ENCODE measurements around the gene ARL15. TPM values are rescaled to one million over a fixed set of nuclear protein-coding genes. Genes with fewer than 3 reads are reported as not detected.

Gene ARL15
- total RNA-seq, 4 donors from 2014 or later: 19.9 to 57.0 (median 36.9) TPM

DNA sequence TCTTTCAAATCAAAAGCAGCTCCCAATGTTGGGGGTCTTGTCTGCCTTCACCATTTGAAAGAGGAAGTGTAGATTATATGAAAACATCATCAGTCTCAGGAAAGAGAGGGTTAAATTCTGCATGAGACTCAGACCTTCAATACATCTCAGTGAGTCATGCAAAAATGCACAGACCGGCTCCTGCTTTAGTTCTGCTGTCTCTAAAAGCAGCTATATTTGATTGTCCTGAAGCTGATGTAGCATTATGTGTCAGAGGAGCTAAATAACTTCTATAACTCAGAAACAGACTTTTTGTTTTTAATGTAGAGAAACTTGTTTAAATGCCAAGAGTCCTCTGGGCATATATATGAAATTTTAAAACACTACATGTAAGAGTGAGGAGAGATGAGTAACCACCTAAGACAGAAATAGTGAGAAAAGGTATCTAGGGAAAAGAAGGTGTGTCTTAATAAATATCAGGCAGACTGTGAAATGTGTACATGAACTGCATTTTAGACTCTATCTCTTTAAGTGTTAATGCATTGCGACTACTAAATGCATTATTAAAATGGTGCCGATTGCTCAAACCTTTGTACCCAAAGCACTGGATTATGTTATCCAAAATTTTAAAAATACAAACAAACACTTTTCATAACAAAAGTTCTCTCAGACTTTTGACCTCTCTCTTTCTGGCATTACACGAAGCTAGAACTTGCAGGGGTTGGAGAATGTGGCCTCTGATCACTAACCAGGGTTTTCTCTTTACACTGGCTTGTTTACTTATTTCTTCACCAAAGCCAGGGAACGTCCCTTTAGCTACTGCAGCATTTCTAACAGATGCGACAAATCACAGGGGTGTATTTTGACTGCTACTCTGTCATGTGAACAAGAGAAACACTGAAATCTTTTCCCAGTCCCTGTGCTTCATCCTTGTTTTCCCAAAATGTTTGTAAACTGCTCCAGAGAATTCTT lies 302.3 kb downstream of the ARL15 start:
- 51% methylated on average over 6 of the region's 6 CpGs for WGBS
- H3K4me3 ChIP-seq: no peak overlapping the region
- TF ChIP-seq POLR2A (IDR thresholded peaks at IDR 0.05): no peak
- H3K27me3 ChIP-seq: no peaks in the 10 kb centered on the region
- H3K9me3 ChIP-seq: no peaks in the 10 kb centered on the region
- H3K4me1 ChIP-seq: peaks cover 7% of the 10 kb centered on the region
- H3K36me3 ChIP-seq: no peaks in the 10 kb centered on the region
- DNase-seq (ENCODE audit: low spot score in 2 of 2): no peak
- no peak overlapping the region for H3K27ac ChIP-seq

DNA sequence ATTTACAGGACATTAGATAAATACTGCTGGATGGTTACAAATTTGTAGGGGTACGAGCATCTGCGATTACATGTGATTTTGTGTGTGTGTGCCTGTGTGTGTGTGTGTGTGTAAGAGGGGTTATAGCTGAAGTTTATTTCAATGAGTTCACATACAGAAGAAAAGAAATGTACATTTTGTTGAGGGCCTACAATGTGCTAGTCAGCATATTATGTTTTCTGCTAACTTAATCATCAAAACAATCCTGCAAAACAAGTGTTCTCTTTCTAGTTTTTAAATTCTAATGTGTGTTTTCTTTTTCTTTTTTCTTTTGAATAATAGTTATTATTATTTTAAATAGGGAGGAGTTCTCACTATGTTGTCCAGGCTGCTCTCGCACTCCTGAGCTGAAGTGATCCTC lies 305.7 kb downstream of the ARL15 start:
- DNase-seq (ENCODE audit: low spot score in 2 of 2): no peak
- TF ChIP-seq, protein P1, sequence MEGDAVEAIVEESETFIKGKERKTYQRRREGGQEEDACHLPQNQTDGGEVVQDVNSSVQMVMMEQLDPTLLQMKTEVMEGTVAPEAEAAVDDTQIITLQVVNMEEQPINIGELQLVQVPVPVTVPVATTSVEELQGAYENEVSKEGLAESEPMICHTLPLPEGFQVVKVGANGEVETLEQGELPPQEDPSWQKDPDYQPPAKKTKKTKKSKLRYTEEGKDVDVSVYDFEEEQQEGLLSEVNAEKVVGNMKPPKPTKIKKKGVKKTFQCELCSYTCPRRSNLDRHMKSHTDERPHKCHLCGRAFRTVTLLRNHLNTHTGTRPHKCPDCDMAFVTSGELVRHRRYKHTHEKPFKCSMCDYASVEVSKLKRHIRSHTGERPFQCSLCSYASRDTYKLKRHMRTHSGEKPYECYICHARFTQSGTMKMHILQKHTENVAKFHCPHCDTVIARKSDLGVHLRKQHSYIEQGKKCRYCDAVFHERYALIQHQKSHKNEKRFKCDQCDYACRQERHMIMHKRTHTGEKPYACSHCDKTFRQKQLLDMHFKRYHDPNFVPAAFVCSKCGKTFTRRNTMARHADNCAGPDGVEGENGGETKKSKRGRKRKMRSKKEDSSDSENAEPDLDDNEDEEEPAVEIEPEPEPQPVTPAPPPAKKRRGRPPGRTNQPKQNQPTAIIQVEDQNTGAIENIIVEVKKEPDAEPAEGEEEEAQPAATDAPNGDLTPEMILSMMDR (IDR thresholded peaks at IDR 0.05): no peak
- no peak for TF ChIP-seq POLR2AphosphoS5 (IDR thresholded peaks at IDR 0.05)
- TF ChIP-seq POLR2A (IDR thresholded peaks at IDR 0.05): no peak
- no peak for TF ChIP-seq EP300 (IDR thresholded peaks at IDR 0.05)
- H3K4me1 ChIP-seq: peaks cover 10% of the 10 kb centered on the region
- no peaks in the 10 kb centered on the region for H3K9me3 ChIP-seq
- H3K27me3 ChIP-seq: no peaks in the 10 kb centered on the region
- H3K4me3 ChIP-seq: no peak overlapping the region
- H3K36me3 ChIP-seq: no peaks in the 10 kb centered on the region
- no peak overlapping the region for H3K27ac ChIP-seq
- 90% methylated on average over 3 of the region's 3 CpGs for WGBS

DNA sequence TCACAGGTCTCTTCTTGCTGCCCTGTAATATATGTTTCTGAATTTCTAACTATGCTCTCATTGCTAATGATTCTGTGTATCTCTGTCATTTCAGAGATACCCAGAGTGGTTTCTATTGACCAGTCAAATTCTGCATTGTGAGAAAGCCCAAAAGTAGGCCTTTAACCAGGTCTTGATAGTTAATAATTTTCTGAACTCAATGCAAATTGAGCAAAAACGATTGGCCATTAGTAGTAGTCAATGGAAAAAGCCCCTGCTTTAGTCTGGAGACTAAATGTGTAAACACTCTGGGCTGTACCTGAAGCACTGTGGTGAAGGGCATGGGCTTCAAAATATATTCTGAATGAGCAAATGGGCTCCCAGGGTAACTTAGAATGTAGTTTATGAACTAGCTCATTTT lies 307.6 kb downstream of the ARL15 start:
- peaks cover 7% of the 10 kb centered on the region for H3K4me1 ChIP-seq
- no peak for TF ChIP-seq EP300 (IDR thresholded peaks at IDR 0.05)
- TF ChIP-seq, protein P1 (IDR thresholded peaks at IDR 0.05): no peak
- no peak for TF ChIP-seq POLR2A (IDR thresholded peaks at IDR 0.05)
- TF ChIP-seq POLR2AphosphoS5 (IDR thresholded peaks at IDR 0.05): no peak
- 36% methylated on average over 1 of the region's 1 CpG for WGBS
- no peaks in the 10 kb centered on the region for H3K36me3 ChIP-seq
- DNase-seq (ENCODE audit: low spot score in 2 of 2): no peak
- H3K27ac ChIP-seq: no peak overlapping the region
- no peak overlapping the region for H3K4me3 ChIP-seq
- H3K27me3 ChIP-seq: no peaks in the 10 kb centered on the region
- H3K9me3 ChIP-seq: no peaks in the 10 kb centered on the region

DNA sequence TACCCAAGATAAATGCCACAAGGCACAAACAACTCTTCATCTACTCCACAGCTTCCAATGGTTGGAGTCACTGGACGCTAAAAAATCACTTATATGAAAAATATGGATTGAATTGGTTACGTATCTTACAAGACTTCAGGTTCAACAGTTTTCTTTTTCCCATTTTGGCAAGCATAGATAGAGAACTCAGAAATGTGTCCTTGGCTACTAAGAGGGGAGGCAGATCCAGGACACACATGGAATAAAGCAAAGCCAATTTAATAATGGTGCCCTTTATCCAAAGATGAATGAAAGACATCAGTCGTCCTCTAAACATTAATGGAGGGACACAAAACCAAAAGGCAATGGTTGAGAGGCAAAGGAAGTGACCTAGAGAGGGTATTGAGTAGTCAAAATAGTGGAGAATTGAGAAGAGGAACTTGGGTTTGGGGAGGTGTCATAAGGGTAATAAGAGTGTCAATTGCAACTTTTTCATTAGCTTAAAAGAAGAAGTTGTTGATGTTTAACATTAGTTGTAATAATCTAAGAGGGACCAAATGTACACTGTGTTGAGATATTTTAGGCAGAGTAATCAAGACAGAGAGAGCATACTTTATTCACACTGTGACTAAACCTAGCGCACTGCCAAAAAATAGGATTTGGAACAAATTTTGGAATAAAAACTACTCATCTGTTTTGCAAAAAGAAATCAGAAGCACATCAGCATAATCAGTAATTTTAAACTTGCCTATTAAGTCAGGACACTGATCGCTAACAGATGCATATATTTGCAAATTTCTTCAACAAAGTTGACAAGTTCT lies 308.2 kb downstream of the ARL15 start:
- Histone ChIP-seq H3K4me1 (peaks cover 3% of the 10 kb centered on the region), H3K9me3 (no peaks in the 10 kb centered on the region), H3K36me3 (no peaks in the 10 kb centered on the region), H3K27me3 (no peaks in the 10 kb centered on the region), H3K27ac (no peak overlapping the region), H3K4me3 (no peak overlapping the region)
- no peak for DNase-seq (ENCODE audit: low spot score in 2 of 2)
- WGBS: 57% methylated on average over 5 of the region's 5 CpGs
- TF ChIP-seq EP300 (IDR thresholded peaks at IDR 0.05) (no peak), POLR2A (IDR thresholded peaks at IDR 0.05) (no peak), POLR2AphosphoS5 (IDR thresholded peaks at IDR 0.05) (no peak)
- TF ChIP-seq, protein P1 (IDR thresholded peaks at IDR 0.05): no peak

DNA sequence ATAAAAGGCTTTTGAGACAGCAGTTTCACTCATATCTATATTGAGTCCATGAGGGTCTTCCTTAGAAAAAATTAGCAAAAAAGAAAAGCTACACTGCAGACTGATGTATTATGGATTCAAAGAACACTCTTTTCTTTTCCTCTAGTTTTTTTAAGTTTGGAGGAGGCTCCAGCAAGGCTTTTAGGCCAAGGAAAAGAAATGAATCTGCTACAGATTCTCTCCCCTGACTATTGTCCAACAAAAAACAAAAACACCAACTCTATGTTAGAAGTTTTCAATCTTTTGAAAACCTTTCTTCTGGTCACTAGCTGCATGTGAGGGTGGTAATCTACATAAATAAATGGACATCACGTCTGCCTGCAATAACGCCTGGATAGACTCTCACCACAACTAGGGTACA lies 310.4 kb downstream of the ARL15 start:
- H3K9me3 ChIP-seq: no peaks in the 10 kb centered on the region
- peaks cover 3% of the 10 kb centered on the region for H3K4me1 ChIP-seq
- DNase-seq (ENCODE audit: low spot score in 2 of 2): no peak
- no peak for TF ChIP-seq POLR2A (IDR thresholded peaks at IDR 0.05)
- TF ChIP-seq, protein P1 (IDR thresholded peaks at IDR 0.05): no peak
- TF ChIP-seq POLR2AphosphoS5 (IDR thresholded peaks at IDR 0.05): no peak
- no peak for TF ChIP-seq EP300 (IDR thresholded peaks at IDR 0.05)
- H3K27me3 ChIP-seq: no peaks in the 10 kb centered on the region
- WGBS: 85% methylated on average over 2 of the region's 2 CpGs
- H3K36me3 ChIP-seq: no peaks in the 10 kb centered on the region
- no peak overlapping the region for H3K27ac ChIP-seq
- H3K4me3 ChIP-seq: no peak overlapping the region
